Colonic mucosa (tissue), 4 donors: Measurements from ENCODE around the gene IPO13. TPM values are rescaled to one million over a fixed set of nuclear protein-coding genes. Genes with fewer than 3 reads are reported as not detected.

Experiments
- DNase-seq: peaks from one replicate; pipeline ENCODE4 v3.0.0-alpha.2; 2020
- H3K27ac ChIP-seq: fragments of 200-600 bp; one replicate; pipeline ENCODE4 v1.8.0; 2021
- H3K27me3 ChIP-seq: fragments of 200-600 bp; one replicate; pipeline ENCODE4 v1.8.0; 2021
- H3K36me3 ChIP-seq: fragments of 200-600 bp; one replicate; pipeline ENCODE4 v1.8.0; 2021
- H3K4me1 ChIP-seq: fragments of 200-600 bp; one replicate; pipeline ENCODE4 v1.8.0; 2021; ENCODE audit warnings: mild to moderate bottlenecking
- H3K4me3 ChIP-seq: fragments of 200-600 bp; one replicate; pipeline ENCODE4 v1.8.0; 2021
- H3K9ac ChIP-seq, 2 donors: one replicate each; pipeline ENCODE4 v1.7.0; 2013; ENCODE audit warnings: control low read depth in 2 of 2, low read depth in 2 of 2, low read length in 2 of 2
- H3K9me3 ChIP-seq: fragments of 200-600 bp; one replicate; pipeline ENCODE4 v1.8.0; 2021
- intact Hi-C: fragments of 100-400 bp; cut with DNase I; formaldehyde crosslinking; loops from one replicate; pipeline ENCODE4 v1.14.1; 2022
- total RNA-seq, 2 donors: library from RNA; stranded (reverse); fragmentation: NEBNext Ultra II Directional in 1 of 2; extraction: Animal tissue kit (Norgen Biotek cat#: 25700) in 1 of 2; gene quantifications; one replicate each; pipeline ENCODE4 v1.2.1, GENCODE V29; 2021
- TF ChIP-seq, protein P1 (sequence below): fragments of 200-600 bp; IDR thresholded peaks from one replicate; pipeline ENCODE4 v1.8.0; 2022; ENCODE audit warnings: antibody characterized with exemption, mild to moderate bottlenecking
- donor health status: healthy.
- donor health status: DM: no; HTN: no; CAD: no.
- donor health status: DM: no; HTN: no; CAD: no.

Gene IPO13
- total RNA-seq, 2 donors from 2014 or later, result 17.3 to 27.9 TPM

GRCh38 chr1:43904660-43905551, 41.8 kb upstream of the IPO13 start:
- H3K27me3 ChIP-seq, result no peaks in the 10 kb centered on the region
- no peak overlapping the region for H3K9ac ChIP-seq
- no peaks in the 10 kb centered on the region for H3K36me3 ChIP-seq
- intact Hi-C loops, result no loop called here
- TF ChIP-seq, protein P1, sequence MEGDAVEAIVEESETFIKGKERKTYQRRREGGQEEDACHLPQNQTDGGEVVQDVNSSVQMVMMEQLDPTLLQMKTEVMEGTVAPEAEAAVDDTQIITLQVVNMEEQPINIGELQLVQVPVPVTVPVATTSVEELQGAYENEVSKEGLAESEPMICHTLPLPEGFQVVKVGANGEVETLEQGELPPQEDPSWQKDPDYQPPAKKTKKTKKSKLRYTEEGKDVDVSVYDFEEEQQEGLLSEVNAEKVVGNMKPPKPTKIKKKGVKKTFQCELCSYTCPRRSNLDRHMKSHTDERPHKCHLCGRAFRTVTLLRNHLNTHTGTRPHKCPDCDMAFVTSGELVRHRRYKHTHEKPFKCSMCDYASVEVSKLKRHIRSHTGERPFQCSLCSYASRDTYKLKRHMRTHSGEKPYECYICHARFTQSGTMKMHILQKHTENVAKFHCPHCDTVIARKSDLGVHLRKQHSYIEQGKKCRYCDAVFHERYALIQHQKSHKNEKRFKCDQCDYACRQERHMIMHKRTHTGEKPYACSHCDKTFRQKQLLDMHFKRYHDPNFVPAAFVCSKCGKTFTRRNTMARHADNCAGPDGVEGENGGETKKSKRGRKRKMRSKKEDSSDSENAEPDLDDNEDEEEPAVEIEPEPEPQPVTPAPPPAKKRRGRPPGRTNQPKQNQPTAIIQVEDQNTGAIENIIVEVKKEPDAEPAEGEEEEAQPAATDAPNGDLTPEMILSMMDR, result no peak
- H3K4me1 ChIP-seq, result no peaks in the 10 kb centered on the region
- DNase-seq, result no peak
- H3K4me3 ChIP-seq, result no peak overlapping the region
- no peaks in the 10 kb centered on the region for H3K9me3 ChIP-seq
- no peak overlapping the region for H3K27ac ChIP-seq

GRCh38 chr1:43908226-43908625, 38.5 kb upstream of the IPO13 start:
- Histone ChIP-seq H3K9ac (no peak overlapping the region), H3K9me3 (no peaks in the 10 kb centered on the region), H3K4me3 (no peak overlapping the region), H3K36me3 (no peaks in the 10 kb centered on the region), H3K4me1 (no peaks in the 10 kb centered on the region), H3K27me3 (no peaks in the 10 kb centered on the region), H3K27ac (no peak overlapping the region)
- no peak for DNase-seq
- TF ChIP-seq, protein P1, result no peak
- intact Hi-C loops, result no loop called here

DNA sequence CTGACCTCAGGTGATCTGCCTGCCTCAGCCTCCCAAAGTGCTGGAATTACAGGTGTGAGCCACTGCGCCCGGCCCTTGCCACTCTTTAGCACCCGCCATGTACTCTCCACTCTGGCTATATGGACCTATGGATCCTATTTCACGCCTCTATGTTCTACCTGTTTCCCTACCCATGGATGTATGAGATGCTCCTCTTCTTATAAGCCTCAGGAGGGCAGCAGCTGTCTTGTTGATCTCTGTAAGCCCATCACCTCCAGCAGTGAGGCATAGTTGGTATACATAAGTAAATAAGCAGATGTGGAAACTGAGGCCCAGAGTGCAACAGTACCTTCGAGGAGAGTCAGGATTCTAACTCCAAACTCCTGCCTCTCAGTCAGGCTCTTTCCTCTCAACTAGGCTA, 37.9 kb upstream of the IPO13 start:
- Histone ChIP-seq H3K9ac (no peak overlapping the region), H3K36me3 (no peaks in the 10 kb centered on the region), H3K4me1 (no peaks in the 10 kb centered on the region), H3K27ac (no peak overlapping the region), H3K4me3 (no peak overlapping the region), H3K27me3 (no peaks in the 10 kb centered on the region), H3K9me3 (no peaks in the 10 kb centered on the region)
- TF ChIP-seq, protein P1, result no peak
- DNase-seq, result no peak
- intact Hi-C loops, result no loop called here

DNA sequence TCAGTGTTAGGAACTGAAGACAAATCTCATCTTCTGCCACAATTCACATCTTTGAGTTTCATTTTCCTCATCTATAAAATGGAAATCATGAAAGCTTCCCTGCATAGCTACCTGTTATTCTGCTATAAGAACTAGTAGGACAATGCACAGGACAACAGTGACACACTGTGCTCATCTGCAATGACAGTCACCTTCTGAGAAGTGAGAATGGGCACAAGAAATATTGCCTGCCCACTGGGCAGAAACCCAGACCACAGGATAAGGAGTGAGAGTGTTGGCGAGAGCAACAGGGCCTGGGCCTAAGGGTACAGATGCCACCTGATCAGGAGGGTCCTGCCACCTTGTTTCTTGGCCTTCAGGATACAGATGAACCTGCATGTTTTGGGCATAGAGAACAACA, 36.4 kb upstream of the IPO13 start:
- H3K27ac ChIP-seq, result no peak overlapping the region
- no peaks in the 10 kb centered on the region for H3K36me3 ChIP-seq
- intact Hi-C loops, result no loop called here
- no peak overlapping the region for H3K4me3 ChIP-seq
- no peaks in the 10 kb centered on the region for H3K4me1 ChIP-seq
- no peaks in the 10 kb centered on the region for H3K27me3 ChIP-seq
- H3K9me3 ChIP-seq, result no peaks in the 10 kb centered on the region
- no peak overlapping the region for H3K9ac ChIP-seq
- no peak for DNase-seq
- TF ChIP-seq, protein P1, result no peak

GRCh38 chr1:43912607-43913006, 34.1 kb upstream of the IPO13 start:
- Histone ChIP-seq H3K9ac (peak overlapping the region in 1 of 2 donors; percentile 5), H3K9me3 (no peaks in the 10 kb centered on the region), H3K4me1 (no peaks in the 10 kb centered on the region), H3K27me3 (no peaks in the 10 kb centered on the region), H3K4me3 (no peak overlapping the region), H3K36me3 (no peaks in the 10 kb centered on the region), H3K27ac (no peak overlapping the region)
- intact Hi-C loops, result no loop called here
- TF ChIP-seq, protein P1, result no peak
- DNase-seq, result no peak
